HG03280 (cell line): ENCODE data around the gene ZBTB47.

Source experiments
- ATAC-seq: cut with Tn5 transposase; IDR thresholded peaks from one replicate; pipeline ENCODE4 v1.9.1; 2021; ENCODE audit warnings: mild to moderate bottlenecking, moderate library complexity; ENCODE audit not compliant: unreplicated experiment

Gene ZBTB47

GRCh38 chr3:42653560-42654330, at the start of gene ZBTB47:
TSS of gene ZBTB47 (plus strand) at chr3:42653697. CDS start at chr3:42658356, 4,659 bp downstream.
- ATAC-seq = no peak

- no peak for ATAC-seq
These were observed 47.8 kb upstream of the ZBTB47 start for GRCh38 chr3:42605546-42606173.

GRCh38 chr3:42608581-42608980, 44.9 kb upstream of the ZBTB47 start:
- no peak for ATAC-seq

GRCh38 chr3:42610976-42611375, 42.5 kb upstream of the ZBTB47 start:
- ATAC-seq = no peak

- no peak for ATAC-seq
These were observed 41.3 kb upstream of the ZBTB47 start for GRCh38 chr3:42612217-42612616.

- no peak for ATAC-seq
These were observed 40.6 kb upstream of the ZBTB47 start for GRCh38 chr3:42612928-42613327.

- ATAC-seq = no peak
These were observed 40.0 kb upstream of the ZBTB47 start for GRCh38 chr3:42613462-42613861.

GRCh38 chr3:42631620-42632019, 21.9 kb upstream of the ZBTB47 start:
- ATAC-seq = no peak

- ATAC-seq = no peak
These were observed 21.4 kb upstream of the ZBTB47 start for GRCh38 chr3:42632146-42632545.

- no peak for ATAC-seq
These were observed 20.0 kb upstream of the ZBTB47 start for GRCh38 chr3:42633544-42633943.

GRCh38 chr3:42635111-42635510, 18.4 kb upstream of the ZBTB47 start:
- no peak for ATAC-seq

GRCh38 chr3:42637001-42637400, 16.5 kb upstream of the ZBTB47 start:
- ATAC-seq = no peak

GRCh38 chr3:42638339-42638842, 15.1 kb upstream of the ZBTB47 start:
- ATAC-seq = peak; percentile 52

- ATAC-seq = no peak
These were observed 14.3 kb upstream of the ZBTB47 start for GRCh38 chr3:42639192-42639591.

- no peak for ATAC-seq
These were observed 13.4 kb upstream of the ZBTB47 start for GRCh38 chr3:42640129-42640528.

- no peak for ATAC-seq
These were observed 12.6 kb upstream of the ZBTB47 start for GRCh38 chr3:42640771-42641370.

GRCh38 chr3:42647821-42648459, 5.6 kb upstream of the ZBTB47 start:
- ATAC-seq = no peak

- no peak for ATAC-seq
These were observed 4.5 kb upstream of the ZBTB47 start for GRCh38 chr3:42649006-42649405.

- ATAC-seq = no peak
These were observed 3.7 kb upstream of the ZBTB47 start for GRCh38 chr3:42649783-42650182.

GRCh38 chr3:42651248-42652091, 2.0 kb upstream of the ZBTB47 start:
- no peak for ATAC-seq

GRCh38 chr3:42652251-42652610, 1.3 kb upstream of the ZBTB47 start:
- no peak for ATAC-seq
